ENCODE data around the gene FGF10.

FGF10 gene

DNA sequence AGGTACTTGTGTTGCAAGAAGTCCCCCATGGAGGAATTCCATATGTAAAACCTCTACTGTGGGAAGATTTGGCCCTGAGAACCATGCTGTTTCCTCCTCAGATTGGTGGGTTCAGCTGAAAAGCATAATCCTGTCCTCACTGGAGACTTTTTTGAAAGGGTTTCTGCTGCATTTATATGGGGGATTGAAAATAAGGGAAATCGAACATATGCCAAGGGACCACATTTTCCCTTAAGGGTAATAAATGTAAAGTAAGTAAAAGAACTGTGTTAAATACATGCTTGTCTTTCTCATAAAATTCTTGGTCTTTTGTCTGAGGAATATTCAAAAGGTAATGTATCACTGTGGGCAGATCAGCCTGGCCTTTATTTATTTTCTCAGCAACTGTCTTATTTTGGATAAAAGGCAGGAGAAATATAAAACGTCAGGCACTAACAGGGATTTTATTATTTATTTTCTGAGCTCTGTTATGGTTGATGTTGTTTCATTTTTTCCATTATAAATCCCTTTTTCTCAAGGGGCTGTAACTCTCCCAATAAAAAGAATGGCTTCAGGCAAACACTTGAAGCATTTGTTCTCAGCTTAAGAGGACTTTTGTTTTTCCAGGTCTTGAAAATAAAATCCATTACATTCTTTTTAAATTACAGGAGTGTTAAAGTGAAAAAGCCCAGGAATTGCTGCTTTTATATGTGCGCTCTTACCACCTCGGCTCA, 131.4 kb downstream of the FGF10 start:
- no peak for DNase-seq

- DNase-seq = no peak
Observed at GRCh38 chr5:44257221-44257620, 132.0 kb downstream of the FGF10 start.

All from amygdala (tissue), 56 donors.